HG03025 (cell line): Measurements from ENCODE around the gene CAPN9.

ENCODE experiments used
- ATAC-seq: cut with Tn5 transposase; IDR thresholded peaks from one replicate; pipeline ENCODE4 v1.9.1; 2021; ENCODE audit warnings: mild to moderate bottlenecking, moderate library complexity; ENCODE audit not compliant: unreplicated experiment, low FRiP score

Gene CAPN9

DNA sequence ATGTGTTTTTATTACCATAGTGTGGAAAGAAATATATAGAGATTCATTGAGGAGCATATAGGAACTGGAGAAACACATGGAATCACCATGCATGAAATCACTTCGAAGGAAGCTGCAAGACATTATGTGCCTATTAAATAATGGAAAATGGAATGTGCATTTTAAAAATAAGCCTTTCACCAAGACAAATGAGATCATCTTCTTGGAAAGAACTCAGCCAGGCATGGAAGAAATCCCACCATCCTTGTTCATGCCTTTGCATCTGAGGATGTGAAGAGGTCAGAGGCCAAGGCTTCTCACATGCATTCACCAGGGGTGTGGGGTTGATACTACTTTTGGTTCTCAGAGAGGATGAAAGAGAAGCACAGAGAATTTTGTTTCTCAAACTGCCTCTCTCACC, 71.2 kb downstream of the CAPN9 start:
- ATAC-seq, result no peak

DNA sequence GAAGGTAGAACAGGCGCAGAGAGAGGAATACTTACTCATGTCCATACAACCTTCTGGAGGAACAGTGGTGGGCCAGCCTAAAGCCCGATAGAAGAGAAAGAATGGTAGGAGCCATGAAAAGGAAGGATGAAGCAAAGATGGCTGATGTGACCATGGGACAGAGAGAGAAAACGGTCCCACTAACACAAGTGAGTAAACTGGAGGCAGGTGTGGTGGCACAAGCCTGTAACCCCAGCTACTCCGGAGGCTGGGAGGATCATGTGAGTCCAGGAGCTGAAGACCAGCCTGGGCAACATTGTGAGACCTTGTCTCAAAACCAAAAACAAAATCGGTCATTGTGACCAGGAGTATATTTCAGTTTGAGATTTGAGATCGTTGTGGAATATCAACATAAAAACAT, 71.7 kb downstream of the CAPN9 start:
- no peak for ATAC-seq

DNA sequence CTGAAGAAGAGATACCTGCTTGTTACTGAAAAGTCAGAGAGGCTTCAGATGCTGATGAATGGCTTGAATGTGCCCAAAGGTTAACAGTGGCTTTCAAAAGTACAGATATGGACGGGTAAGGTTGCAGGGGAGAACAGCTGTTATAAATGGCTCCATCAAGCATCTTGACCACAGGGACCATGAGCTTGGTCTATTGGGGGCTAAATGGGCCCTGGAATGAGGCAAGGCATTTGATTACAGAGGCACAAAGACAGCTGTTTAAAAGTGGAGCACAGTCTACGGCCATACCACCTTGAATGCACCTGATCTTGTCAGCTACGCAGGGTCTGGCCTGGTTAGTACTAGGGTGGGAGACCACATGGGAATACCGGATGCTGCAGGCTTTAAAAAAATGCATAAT, 72.8 kb downstream of the CAPN9 start:
- ATAC-seq, result no peak

DNA sequence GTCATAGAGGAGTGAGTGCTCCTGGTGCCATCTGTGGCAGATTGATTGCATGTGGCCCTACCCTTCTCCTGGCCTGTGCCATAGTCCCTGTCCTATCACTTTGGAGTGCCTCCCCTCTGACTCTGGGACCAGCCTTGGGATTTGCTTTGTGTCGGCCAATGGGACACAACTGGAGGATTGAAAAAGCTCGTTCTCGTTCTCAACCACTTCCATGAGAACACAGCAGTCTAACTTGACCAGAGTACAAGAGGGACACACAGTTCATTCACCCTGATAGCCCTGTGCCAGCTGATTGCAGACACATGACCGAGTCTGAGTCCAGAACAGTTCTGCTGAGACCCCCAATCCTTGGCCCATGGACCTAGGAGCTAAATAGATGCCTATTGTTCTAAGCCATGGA, 73.4 kb downstream of the CAPN9 start:
- ATAC-seq, result no peak

DNA sequence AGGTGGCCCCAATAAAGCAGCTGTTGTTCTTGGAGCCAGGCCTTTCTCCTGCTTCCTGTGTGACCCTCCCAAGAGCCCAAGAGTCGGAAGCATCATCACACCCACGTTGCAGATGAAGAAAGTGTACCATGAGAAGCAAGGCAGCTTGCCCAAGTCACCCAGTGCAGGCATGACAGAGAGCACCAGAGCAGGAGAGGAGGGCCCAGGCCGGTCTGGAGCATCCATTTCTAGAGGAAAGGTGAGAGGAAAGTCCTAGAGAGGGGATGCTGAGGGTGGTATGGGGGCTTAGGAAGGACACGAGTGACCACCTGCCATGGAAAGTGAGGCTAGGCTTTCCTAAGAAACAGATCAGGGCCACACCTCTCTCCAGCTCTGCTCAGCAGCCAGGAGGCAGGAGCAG, 74.2 kb downstream of the CAPN9 start:
- no peak for ATAC-seq

DNA sequence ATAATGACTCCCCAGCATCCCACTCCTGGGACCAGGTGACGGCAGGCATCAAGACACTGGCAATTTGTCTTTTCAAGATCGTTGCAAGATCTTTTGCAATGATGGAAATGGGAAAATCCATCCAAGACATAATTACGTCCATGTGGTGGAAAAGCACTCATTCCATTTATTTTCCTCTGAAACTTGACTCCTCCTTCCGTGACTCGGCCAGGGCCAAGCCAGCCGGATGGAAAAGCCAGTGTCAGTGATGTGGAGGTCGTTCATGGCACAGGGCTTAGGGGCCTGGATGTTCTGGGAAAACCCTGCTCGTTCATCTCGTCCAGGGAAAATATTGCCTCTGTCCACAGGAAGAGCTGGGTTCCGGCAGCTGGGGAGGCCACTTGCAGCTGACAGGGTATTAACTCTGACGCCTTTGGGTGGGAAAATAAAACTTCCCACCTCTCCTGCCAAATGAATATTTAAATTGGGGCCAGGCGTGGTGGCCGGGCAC, 74.9 kb downstream of the CAPN9 start:
- no peak for ATAC-seq

DNA sequence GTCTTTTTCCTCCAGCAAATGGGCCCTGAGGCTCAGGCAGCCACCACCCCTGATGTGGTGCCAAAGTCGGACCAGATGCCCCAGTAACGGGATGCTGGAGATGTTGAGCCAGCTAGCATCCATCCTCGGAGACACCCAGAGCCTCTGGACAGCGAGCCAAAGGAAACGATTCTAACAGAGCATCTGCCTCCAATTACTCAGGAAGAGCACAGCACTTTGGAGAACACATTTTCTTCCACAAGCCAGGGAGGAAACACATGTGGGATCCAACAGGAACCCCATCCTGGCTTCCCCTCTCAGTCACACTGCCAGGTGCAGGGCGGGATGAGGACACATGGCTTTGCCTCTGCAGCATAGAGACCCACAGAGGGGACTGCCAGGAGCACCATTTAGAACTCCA, 76.2 kb downstream of the CAPN9 start:
- no peak for ATAC-seq

DNA sequence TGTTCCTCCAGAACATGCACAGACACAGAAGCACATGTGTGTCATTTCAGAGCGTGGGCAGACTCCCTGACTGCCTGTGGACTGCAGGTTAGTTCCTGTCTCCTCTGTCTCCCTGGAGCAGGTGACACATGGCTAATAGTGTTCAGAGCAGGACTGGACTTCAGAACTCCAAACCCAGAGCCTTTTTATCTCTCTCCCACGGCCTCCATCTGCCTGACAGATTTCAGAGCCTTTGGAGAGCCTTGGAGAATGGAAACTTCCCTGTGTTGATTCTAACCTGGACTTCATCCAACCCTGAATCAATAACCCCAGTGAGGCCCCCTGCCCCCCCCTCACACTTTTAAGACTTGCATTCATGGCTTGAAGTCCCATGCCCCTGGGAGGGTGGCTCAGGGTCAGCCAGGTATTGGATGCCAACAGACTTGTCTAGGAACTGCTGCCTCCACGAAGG, 76.8 kb downstream of the CAPN9 start:
- ATAC-seq, result no peak

DNA sequence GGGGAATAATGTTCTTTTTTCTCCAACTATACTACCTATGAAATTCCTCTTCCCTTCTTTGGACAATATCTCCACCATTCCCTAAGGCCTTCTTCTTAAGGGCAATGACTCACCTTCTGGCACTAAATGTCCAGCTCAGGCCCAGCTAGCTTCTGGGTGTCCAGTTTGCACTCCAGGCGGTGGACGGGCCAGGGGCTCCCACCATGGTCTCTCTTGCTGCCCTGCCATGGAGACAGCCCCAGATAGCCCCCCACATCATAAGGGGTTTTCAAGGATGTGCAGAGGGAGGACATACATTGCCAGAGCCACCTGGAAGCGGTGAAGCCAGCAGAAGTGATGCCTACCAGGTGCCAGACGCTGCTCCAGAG, 77.3 kb downstream of the CAPN9 start:
- ATAC-seq, result no peak

DNA sequence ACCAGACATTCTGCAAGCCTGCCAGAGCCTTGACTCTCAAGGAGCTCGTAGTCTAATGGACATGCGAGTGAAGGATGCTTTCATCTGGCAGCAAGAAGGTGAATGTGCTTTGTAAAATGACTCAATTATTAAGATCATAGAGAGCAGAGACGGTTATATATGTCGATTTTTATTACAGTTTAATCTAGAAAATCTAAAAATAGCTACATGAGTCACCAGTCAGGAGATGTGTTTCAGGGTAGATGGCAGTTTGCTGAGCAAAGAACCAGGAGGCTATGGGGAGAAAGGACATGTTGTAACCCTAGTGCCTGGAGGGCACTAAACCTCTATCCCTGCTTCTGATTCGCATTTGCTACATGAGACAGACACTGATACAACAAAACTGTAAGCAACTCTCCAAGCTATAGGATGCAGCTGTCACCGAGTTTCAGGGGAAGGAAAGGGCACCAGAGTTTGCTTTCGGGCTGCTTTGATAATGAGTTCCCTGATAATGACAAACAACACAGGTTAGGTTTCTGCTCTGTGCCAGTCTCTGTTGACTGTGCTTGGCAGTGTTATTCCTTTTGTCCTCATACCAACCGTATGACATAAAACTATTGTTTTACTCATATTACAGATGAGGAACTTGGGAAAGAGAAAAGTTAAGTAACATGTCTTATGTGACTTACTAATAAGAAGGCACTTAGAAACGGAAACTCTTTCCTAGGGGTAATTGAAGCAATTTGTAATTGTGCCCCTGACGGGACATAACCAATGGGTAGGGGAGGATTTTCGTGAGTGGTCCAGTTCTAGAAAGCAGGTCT, 77.9 kb downstream of the CAPN9 start:
- no peak for ATAC-seq

DNA sequence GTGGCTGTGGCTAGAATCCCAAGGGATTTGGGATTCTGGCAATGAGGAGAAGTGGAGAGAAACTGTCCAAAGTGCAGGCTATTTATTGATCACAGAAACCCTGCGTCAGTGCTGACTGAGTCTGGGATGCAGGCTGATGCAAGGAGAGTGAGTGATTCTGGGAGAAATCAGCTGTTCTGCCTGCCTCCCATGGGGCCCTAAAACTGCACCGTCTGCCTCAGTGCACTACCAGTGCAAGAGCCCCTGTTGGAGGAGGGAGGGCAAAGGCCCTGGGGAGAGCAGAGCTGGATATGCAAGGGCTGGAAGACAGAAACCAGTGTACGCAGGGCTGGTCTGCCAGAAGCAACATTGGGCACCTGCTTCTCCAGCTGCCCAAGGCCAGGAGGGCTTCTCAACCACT, 78.6 kb downstream of the CAPN9 start:
- no peak for ATAC-seq

DNA sequence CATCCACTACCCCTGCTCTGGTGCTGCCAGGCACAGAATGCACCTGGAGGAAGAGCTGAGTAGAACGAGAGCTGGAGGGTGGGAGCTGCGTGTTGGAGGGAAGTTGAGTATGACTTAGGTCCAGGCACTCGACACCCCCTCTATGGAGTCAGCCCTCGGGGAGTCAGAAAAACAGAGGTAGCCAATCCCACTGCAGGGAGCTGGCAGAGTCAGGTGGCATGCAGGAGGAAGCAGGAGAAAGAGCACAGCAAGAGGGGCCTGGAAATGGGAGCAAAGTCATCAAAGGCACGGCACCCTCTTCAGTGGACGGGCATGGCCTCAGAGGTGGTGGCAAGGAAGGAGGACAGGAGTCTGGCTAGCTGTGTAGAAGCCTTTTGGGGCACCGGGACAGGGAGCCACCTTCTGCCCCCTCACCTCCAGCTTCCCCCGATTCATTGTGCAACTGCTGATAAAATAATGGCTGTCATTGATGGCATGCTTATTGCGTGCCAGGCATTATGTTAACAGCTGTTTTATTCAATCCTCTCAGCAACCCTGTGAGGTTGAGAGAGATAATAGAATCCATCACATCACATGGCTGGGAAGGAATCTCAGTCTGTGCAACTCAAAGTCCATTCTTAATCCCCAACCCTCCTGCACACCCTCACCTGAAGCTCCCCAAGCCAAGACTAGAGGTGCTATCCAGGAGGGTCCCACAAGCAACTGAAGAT, 79.1 kb downstream of the CAPN9 start:
- ATAC-seq, result no peak

DNA sequence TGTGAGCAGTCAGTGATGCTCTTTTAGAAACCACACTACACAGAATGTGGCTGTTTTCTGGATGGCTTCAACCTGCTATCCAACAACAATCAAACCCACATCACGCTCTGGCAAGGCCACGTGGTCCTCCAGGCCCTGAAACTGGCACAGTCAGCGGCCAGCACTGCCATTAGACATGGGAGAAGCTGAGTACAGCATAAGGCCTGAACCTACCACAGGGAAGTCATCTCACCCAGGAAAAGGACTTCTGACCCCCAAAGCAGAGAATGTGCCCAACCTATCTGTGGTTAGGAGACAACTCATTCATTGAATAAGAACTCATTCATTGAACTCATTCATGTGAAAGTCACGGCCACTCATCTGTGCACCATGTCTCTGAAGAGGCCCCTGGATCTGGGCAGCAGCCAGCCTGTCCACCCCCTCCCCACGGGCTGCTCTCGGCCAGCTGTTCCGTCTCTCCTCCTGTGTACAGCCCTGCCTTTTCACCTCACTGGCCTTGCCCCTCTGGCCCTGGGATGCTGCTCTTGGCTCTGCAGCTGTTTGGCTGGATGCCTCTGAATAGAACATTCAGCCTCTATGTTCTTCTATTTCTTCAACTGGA, 80.0 kb downstream of the CAPN9 start:
- no peak for ATAC-seq

DNA sequence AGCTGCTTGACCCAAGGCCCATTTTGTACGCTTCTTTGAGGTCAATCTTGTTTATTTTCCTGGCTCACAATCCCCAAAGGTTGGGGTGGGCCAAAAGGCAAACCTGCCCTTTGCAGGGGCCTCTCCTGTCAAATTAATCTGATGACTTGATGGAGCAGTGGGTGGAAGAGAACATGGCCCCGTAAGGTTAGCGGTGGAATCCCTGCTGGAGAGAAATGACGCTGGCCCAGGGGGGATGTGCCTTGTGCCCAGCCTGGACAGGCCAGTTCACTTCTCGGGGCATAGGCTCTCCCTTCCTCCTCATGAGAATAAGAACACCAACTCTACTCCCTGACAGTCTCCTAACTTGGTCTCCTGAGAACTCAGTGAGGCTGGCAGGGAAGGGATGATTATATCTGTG, 80.6 kb downstream of the CAPN9 start:
- no peak for ATAC-seq

DNA sequence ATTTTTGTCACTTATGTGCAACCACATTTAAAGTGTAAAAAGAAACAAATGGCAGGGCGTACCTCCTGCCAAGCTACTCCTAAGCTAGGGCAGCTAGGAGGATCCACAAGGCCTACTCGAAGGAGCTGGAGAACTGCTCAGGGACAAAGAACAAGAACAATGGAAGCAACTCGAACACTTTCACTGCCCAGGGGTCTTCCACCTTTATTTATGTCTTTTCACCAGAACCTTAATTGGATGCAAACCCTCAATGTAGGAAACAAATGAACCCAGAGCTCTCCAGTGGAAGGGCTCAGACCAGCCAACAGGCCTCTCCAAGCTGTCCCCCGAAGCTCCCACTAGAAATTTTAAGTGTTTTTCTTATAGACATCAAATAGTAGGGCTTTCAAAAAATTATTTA, 81.2 kb downstream of the CAPN9 start:
- no peak for ATAC-seq

DNA sequence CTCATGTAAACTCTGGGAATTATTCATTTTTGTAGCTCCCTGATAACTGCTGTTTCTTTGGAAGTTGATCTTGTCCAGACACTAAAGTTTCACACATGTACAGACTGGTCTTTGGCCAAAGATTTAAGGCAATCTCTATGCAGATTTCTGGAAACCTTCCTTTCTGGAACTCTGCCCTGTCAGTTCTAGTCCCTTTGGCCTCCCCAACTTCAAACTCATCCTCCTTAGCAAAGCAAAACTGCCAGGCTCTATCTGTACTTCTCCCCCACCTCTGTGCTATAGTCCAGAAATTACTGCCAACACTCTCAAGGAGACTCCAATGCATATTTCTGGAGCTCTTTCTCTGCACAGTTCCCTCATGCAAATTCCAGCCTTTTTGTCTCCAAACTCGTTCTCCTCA, 84.6 kb downstream of the CAPN9 start:
- ATAC-seq, result no peak

DNA sequence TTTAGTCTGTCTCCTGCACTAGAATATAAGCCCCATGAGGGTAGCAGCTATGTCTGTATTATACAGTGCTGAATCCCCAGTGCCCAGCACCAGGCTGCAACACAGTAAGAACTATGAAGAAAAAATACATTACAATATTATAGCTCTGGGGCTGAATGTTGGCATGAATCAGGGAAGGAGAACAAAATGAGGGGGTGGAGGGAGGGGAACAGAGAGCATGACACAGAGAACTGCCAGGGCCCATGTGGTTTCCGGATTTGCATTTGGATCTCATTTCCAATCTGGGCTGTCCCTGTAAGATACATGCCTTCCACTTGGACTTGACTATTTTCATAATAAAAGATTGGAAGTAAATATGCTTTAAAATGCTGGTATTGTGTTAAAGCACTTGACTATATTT, 85.3 kb downstream of the CAPN9 start:
- ATAC-seq, result no peak

DNA sequence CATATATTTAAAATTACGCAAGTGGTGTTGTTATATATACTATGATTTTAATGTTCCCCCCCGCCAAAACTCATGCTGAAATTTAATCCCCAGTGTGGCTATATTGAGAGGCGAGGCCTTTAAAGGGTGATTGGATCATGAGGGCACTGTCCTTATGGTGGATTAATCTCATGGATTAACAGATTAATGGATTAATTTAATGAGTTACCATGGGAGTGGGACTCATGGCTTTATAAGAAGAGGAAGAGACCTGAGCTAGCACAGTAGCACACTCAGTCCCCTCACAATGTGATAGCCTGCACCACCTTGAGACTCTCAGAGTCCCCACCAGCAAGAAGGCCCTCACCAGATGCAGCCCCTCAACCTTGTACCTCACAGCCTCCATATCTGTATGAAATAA, 86.3 kb downstream of the CAPN9 start:
- no peak for ATAC-seq

DNA sequence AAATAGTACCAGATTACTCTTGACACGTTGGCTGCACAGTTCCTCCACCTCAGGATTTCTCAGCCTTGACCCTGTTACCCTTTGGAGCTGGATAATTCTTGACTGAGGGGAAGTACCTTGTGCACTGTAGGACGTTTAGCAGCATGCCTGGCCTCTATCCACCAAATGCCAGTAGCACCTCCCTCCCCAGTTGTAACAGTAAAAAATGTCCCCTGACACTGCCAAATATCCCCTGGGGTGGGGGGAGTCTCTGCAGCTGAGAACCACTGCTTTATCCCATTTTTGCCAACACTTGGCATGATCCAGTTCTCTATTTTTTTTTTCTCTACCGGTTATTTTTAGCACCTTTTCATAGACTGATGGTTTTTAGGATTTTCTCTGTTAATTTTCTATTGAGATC, 87.1 kb downstream of the CAPN9 start:
- no peak for ATAC-seq

DNA sequence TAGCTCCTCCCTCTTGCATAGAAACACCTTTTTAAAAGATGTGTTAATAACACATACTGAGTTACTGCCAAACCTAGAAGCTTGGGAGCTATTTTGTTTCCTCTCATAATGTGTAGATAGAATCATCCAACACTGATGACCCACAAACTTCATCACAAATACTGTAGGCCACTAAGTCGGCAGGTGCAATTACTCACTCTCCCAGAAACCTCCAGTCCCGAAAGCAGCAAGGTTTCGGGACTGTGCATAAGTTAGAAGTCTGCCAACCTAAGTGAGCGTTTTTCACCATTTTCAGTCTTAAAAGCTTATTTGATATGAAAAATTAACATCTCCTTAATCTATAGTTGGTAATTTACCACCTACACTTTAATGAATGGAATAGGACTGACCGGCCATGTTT, 89.2 kb downstream of the CAPN9 start:
- ATAC-seq, result no peak

DNA sequence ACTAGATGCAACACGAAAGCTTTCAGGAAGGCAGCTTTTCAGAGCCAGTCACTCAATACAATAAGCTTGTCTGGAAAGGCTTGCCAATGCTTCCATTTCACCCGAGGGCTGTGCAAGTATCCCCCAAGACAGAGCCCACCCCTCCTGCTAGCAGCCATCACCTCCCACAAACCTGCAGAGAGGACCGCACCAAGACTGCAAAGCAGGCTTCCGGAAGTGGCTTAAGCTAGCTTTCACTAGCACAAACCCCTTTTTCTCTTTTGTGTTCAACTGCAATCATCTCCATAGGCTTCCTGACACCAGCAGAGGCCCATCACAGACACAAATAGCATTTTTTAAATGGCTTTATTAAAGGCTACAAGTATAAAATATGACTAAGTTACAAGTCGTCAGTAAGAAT, 89.6 kb downstream of the CAPN9 start:
- ATAC-seq, result no peak

DNA sequence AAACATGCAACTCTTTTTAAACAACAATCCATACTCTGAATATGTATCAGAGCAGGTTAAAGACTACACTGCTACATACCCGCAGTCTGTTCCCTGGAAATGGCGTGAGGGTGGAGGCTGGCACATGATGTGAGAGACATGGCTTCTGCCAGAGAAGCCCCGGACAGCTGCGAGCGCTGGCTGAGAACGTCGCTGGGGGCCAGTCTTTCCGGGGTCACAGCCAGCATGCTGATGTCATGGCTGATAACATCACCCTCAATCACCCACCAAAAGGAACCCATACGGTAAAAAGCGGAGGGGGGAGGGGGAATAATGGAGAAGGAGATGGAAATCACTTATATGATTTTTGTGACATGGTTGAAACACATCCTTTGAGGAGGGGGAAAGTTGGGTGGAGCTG, 92.0 kb downstream of the CAPN9 start:
- ATAC-seq, result no peak
